Activated B cell treated with CpG ODN at 0.5 μM for 24 hours (primary cell): ENCODE data around the gene SLC22A2. TPM values are rescaled to one million over a fixed set of nuclear protein-coding genes. Genes with fewer than 3 reads are reported as not detected.
"Not testable (repeated sequence)": the region's sequence is repeated elsewhere in the genome, so short reads cannot be mapped to it uniquely, and the experiment has no call there.

ENCODE experiments used
- ATAC-seq: fragments of 200-7000 bp; cut with Tn5 transposase; one replicate; pipeline ENCODE4 v1.10.0; 2021; ENCODE audit warnings: low read depth, mild to moderate bottlenecking, moderate library complexity
- CTCF ChIA-PET: fragments of 350-600 bp; sonication (Branson Sonifier 250); formaldehyde crosslinking; loops from one replicate; lab custom pipeline; 2021; ENCODE audit warnings: antibody characterized with exemption; lab: Charles Lee
- POLR2A ChIA-PET: fragments of 350-600 bp; sonication (Branson Sonifier 250); formaldehyde crosslinking; loops from one replicate; lab custom pipeline; 2021; ENCODE audit warnings: antibody characterized with exemption; lab: Charles Lee
- DNase-seq: peaks from one replicate; pipeline ENCODE4 v3.0.0; 2022
- H3K27ac Mint-ChIP-seq: one replicate; pipeline ENCODE4 v1.8.0; 2020; ENCODE audit warnings: mixed read lengths
- H3K27me3 Mint-ChIP-seq: one replicate; pipeline ENCODE4 v1.8.0; 2021; ENCODE audit warnings: mixed read lengths
- H3K36me3 Mint-ChIP-seq: one replicate; pipeline ENCODE4 v1.8.0; 2021; ENCODE audit warnings: low read depth, mixed read lengths
- H3K4me1 Mint-ChIP-seq: one replicate; pipeline ENCODE4 v1.8.0; 2021; ENCODE audit warnings: mixed read lengths
- H3K4me3 Mint-ChIP-seq: one replicate; pipeline ENCODE4 v1.8.0; 2020; ENCODE audit warnings: mild to moderate bottlenecking, mixed read lengths
- H3K9me3 Mint-ChIP-seq: one replicate; pipeline ENCODE4 v1.8.0; 2020; ENCODE audit warnings: mixed read lengths
- intact Hi-C: fragments of 100-400 bp; cut with micrococcal nuclease; formaldehyde crosslinking; loops from one replicate; pipeline ENCODE4 v1.15.1; 2024
- total RNA-seq: library from RNA; stranded (reverse); gene quantifications from 2 replicates; pipeline ENCODE4 v1.2.3, GENCODE V29; 2022
- TF ChIP-seq, protein P1 (sequence below): fragments of 200-600 bp; IDR thresholded peaks from one replicate; pipeline ENCODE4 v1.8.0; 2022; ENCODE audit warnings: antibody characterized with exemption, mild to moderate bottlenecking

Gene SLC22A2
- not detected in 2 replicates for total RNA-seq

DNA sequence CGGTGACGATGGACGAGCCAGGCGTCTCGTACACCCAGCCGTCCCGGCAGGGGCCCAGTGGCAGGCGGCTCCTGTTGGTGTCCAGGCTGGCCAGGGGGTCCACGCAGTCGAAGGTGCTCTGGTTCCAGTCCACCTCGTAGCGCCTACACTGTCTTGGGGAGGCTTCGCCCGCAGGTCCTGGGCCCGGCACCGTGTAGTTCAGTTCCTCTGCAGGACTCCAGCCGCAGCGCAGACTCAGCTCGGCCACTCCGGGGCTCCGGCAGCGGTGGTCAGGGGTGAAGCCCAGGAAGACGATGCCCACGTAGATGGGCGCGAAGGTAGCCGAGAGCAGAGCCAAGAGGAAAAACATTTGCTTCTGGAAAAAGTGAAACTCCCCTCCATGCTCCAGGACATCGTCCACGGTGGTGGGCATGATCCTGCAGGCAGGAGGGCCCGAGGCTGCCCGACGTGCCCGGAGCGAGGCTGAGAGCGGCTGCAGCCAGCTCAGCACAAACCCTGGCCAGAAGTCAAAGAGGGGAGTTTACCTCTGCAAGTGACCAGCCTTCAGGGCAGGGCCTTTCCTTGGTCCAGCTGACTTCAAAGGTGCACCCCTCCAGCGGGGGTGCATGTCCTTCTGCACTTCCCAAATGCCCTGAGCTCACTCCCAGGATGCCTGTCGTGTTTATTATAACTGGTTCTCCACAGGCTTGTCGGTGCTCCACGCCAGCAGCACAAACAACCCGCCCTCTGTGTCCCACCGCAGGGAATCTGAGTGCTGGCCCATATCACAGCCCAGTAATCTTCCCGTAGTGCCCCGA lies at the start of gene SLC22A2:
SLC22A2 (minus strand) TSS at position 476 of the 797 bp plus-strand sequence; CDS start at position 412, 64 bp downstream.
- H3K9me3 Mint-ChIP-seq = no peaks in the 10 kb centered on the region
- ATAC-seq = no peak
- intact Hi-C loops = no loop called here
- CTCF ChIA-PET = no interaction called here
- no peak within 1 kb of the TSS for H3K27ac Mint-ChIP-seq
- no peak within 1 kb of the TSS for H3K4me3 Mint-ChIP-seq
- POLR2A ChIA-PET = no interaction called here
- H3K27me3 Mint-ChIP-seq = peaks cover 6% of the 10 kb centered on the region
- TF ChIP-seq, protein P1, sequence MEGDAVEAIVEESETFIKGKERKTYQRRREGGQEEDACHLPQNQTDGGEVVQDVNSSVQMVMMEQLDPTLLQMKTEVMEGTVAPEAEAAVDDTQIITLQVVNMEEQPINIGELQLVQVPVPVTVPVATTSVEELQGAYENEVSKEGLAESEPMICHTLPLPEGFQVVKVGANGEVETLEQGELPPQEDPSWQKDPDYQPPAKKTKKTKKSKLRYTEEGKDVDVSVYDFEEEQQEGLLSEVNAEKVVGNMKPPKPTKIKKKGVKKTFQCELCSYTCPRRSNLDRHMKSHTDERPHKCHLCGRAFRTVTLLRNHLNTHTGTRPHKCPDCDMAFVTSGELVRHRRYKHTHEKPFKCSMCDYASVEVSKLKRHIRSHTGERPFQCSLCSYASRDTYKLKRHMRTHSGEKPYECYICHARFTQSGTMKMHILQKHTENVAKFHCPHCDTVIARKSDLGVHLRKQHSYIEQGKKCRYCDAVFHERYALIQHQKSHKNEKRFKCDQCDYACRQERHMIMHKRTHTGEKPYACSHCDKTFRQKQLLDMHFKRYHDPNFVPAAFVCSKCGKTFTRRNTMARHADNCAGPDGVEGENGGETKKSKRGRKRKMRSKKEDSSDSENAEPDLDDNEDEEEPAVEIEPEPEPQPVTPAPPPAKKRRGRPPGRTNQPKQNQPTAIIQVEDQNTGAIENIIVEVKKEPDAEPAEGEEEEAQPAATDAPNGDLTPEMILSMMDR = no peak
- no peaks in the 10 kb centered on the region for H3K36me3 Mint-ChIP-seq
- no peaks in the 10 kb centered on the region for H3K4me1 Mint-ChIP-seq
- no peak for DNase-seq

DNA sequence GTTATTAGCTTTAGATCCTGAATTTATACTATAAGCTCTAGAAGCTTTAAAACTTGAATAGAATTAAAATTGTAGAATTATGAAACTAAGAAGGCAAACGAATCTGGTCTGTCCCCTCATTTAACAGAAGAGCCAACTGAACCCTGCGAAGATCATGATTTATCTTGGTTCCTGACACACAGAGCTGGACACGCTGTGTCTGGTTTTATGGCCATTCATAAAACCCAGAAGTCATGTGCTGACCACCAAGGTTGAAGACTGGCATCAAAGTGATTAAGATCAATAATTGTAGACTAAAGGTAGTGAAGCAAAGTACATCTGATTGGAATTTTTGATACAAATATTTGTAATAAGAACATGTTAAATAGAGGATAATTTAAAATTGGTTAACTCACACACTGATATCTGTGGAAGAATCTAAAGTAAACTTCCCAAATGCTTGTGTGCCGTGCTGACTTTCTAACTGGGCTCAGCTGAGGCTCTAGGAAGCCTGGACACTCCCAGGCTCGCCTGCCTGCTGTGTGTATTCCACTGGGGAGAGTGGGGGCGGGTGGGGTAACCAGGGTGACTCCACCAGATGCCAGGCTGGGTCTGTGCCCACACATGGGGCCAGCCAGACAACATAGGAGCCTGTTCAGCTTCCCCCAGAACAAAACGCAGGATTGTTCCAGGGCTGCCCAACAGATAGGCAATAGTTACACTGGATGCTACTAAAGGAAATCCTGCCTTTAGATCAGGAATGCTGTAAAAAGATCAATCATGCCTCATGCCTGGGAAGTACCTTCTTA lies 47.5 kb upstream of the SLC22A2 start:
- H3K4me1 Mint-ChIP-seq = no peaks in the 10 kb centered on the region
- intact Hi-C loops = no loop called here
- no peaks in the 10 kb centered on the region for H3K27me3 Mint-ChIP-seq
- H3K27ac Mint-ChIP-seq = no peak overlapping the region
- ChIA-PET POLR2A (no interaction called here), CTCF (no interaction called here)
- no peak overlapping the region for H3K4me3 Mint-ChIP-seq
- no peaks in the 10 kb centered on the region for H3K36me3 Mint-ChIP-seq
- peaks cover 21% of the 10 kb centered on the region for H3K9me3 Mint-ChIP-seq
- no peak for DNase-seq
- TF ChIP-seq, protein P1 = no peak
- no peak for ATAC-seq

DNA sequence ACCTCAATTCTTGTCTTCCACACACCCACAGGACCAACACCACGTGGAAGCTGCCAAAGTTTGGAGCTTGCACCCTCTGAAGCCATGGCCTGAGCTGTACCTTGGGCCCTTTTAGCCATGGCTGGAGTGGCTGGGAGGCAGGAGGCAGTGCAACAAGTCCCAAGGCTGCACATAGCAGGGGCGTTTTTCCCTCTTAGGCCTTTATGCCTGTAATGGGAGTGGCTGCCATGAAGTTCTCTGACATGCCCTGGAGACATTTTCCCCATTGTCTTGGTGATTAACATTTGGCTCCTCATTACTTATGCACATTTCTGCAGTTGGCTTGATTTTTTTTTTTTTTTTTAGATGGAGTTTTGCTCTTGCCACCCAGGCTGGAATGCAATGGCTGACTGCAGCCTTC lies 45.2 kb upstream of the SLC22A2 start:
- intact Hi-C loops = no loop called here
- peaks cover 10% of the 10 kb centered on the region for H3K9me3 Mint-ChIP-seq
- TF ChIP-seq, protein P1 = no peak

DNA sequence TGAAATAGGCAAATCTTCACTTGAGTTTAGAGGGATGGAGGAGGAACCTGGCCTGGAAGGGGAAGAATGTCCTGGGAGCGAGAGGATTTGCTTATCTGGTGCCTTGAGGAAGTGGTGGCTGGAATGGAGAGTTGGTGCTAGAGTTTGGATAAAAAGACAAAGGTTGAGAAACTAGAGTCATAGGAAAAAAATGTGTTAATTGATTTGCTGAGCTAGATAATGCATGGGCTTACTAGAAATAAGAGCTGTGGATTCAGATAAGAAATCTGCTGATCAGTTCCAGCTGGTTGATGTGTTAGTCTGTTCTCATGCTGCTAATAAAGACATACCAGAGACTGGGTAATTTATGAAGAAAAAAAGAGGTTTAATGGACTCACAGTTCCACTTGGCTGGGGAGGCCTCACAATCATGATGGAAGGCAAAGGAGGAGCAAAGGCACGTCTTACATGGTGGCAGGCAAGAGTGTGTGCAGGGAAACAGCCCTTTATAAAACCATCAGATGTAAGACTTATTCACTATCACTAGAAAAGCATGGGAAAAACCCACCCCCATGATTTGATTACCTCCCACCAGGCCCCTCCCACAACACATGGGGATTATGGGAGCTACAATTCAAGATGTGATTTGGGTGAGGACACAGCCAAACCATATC lies 43.9 kb upstream of the SLC22A2 start:
- ATAC-seq, POLR2A ChIA-PET, H3K4me1 Mint-ChIP-seq, CTCF ChIA-PET, H3K36me3 Mint-ChIP-seq, H3K27ac Mint-ChIP-seq, intact Hi-C loops, H3K4me3 Mint-ChIP-seq, H3K27me3 Mint-ChIP-seq, H3K9me3 Mint-ChIP-seq, DNase-seq: not testable (repeated sequence)

More for the DNA sequence above, 45.2 kb upstream of the SLC22A2 start:
- ChIA-PET POLR2A (no interaction called here), CTCF (no interaction called here)
- no peak overlapping the region for H3K27ac Mint-ChIP-seq
- DNase-seq (no peak), ATAC-seq (no peak)
- no peak overlapping the region for H3K4me3 Mint-ChIP-seq
- no peaks in the 10 kb centered on the region for H3K4me1 Mint-ChIP-seq
- no peaks in the 10 kb centered on the region for H3K36me3 Mint-ChIP-seq
- no peaks in the 10 kb centered on the region for H3K27me3 Mint-ChIP-seq

DNA sequence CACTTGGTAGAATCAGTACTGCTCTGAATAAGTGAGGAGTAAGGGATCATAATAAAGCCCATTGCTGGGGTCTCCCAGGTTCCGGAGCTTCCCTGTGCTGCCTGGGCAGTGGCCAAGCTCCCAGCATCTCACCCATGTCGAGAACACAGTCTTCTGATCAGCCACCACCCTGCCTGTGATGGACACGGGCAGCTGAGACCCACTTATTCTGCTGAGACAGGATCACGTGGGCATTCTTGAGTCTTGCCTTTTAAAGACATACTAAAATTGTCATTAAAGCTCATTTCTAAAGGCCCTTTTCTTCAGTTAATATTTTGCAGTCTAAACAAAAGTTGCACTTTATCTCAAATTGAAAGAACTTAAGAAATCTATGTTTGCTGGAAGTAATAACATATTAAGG lies 42.7 kb upstream of the SLC22A2 start:
- no peak overlapping the region for H3K4me3 Mint-ChIP-seq
- POLR2A ChIA-PET = no interaction called here
- no peaks in the 10 kb centered on the region for H3K36me3 Mint-ChIP-seq
- H3K27ac Mint-ChIP-seq = no peak overlapping the region
- ATAC-seq (no peak), DNase-seq (no peak)
- TF ChIP-seq, protein P1 = no peak
- peaks cover 10% of the 10 kb centered on the region for H3K9me3 Mint-ChIP-seq
- H3K4me1 Mint-ChIP-seq = no peaks in the 10 kb centered on the region
- H3K27me3 Mint-ChIP-seq = no peaks in the 10 kb centered on the region
- intact Hi-C loops = no loop called here
- CTCF ChIA-PET = no interaction called here
